ENCODE measurements around the gene H2BW2.
"Not testable (repeated sequence)": the region's sequence is repeated elsewhere in the genome, so short reads cannot be mapped to it uniquely, and the experiment has no call there.

H2BW2 gene

GRCh38 chrX:104062636-104063035 is 22.9 kb downstream of the H2BW2 start:
- H3K4me1 ChIP-seq (ENCODE audit: control insufficient read depth, insufficient read depth, low read length); H3K27ac ChIP-seq (ENCODE audit: low read depth, low read length); H3K9ac ChIP-seq (ENCODE audit: low read depth, low read length); H3K36me3 ChIP-seq (ENCODE audit: control insufficient read depth, insufficient read depth, low read length); H3K27me3 ChIP-seq (ENCODE audit: control insufficient read depth, insufficient read depth, low read length); H3K9me3 ChIP-seq (ENCODE audit: control insufficient read depth, insufficient read depth, low read length); H3K4me3 ChIP-seq (ENCODE audit: low read depth, low read length): not testable (repeated sequence)

GRCh38 chrX:104075778-104076445 is 36.2 kb downstream of the H2BW2 start, which contains the start of gene TMSB15C:
TSS of gene TMSB15C (minus strand) at chrX:104076236.
- H3K27me3 ChIP-seq (ENCODE audit: control insufficient read depth, insufficient read depth, low read length); H3K4me1 ChIP-seq (ENCODE audit: control insufficient read depth, insufficient read depth, low read length); H3K27ac ChIP-seq (ENCODE audit: low read depth, low read length); H3K36me3 ChIP-seq (ENCODE audit: control insufficient read depth, insufficient read depth, low read length); H3K9me3 ChIP-seq (ENCODE audit: control insufficient read depth, insufficient read depth, low read length); H3K9ac ChIP-seq (ENCODE audit: low read depth, low read length); H3K4me3 ChIP-seq (ENCODE audit: low read depth, low read length): not testable (repeated sequence)

GRCh38 chrX:104077854-104078253 is 38.1 kb downstream of the H2BW2 start:
- H3K9me3 ChIP-seq (ENCODE audit: control insufficient read depth, insufficient read depth, low read length); H3K9ac ChIP-seq (ENCODE audit: low read depth, low read length); H3K4me3 ChIP-seq (ENCODE audit: low read depth, low read length); H3K4me1 ChIP-seq (ENCODE audit: control insufficient read depth, insufficient read depth, low read length); H3K36me3 ChIP-seq (ENCODE audit: control insufficient read depth, insufficient read depth, low read length); H3K27ac ChIP-seq (ENCODE audit: low read depth, low read length); H3K27me3 ChIP-seq (ENCODE audit: control insufficient read depth, insufficient read depth, low read length): not testable (repeated sequence)

GRCh38 chrX:104084063-104084462 is 44.3 kb downstream of the H2BW2 start:
- H3K27ac ChIP-seq (ENCODE audit: low read depth, low read length) = no peak overlapping the region
- no peak overlapping the region for H3K9ac ChIP-seq (ENCODE audit: low read depth, low read length)
- H3K9me3 ChIP-seq (ENCODE audit: control insufficient read depth, insufficient read depth, low read length) = no peaks in the 10 kb centered on the region
- H3K27me3 ChIP-seq (ENCODE audit: control insufficient read depth, insufficient read depth, low read length) = peaks cover 14% of the 10 kb centered on the region
- H3K4me3 ChIP-seq (ENCODE audit: low read depth, low read length) = no peak overlapping the region
- H3K4me1 ChIP-seq (ENCODE audit: control insufficient read depth, insufficient read depth, low read length) = no peaks in the 10 kb centered on the region
- no peaks in the 10 kb centered on the region for H3K36me3 ChIP-seq (ENCODE audit: control insufficient read depth, insufficient read depth, low read length)

- Histone ChIP-seq H3K27ac (ENCODE audit: low read depth, low read length) (no peak overlapping the region), H3K4me1 (ENCODE audit: control insufficient read depth, insufficient read depth, low read length) (no peaks in the 10 kb centered on the region), H3K9me3 (ENCODE audit: control insufficient read depth, insufficient read depth, low read length) (no peaks in the 10 kb centered on the region), H3K36me3 (ENCODE audit: control insufficient read depth, insufficient read depth, low read length) (no peaks in the 10 kb centered on the region), H3K27me3 (ENCODE audit: control insufficient read depth, insufficient read depth, low read length) (peaks cover 16% of the 10 kb centered on the region), H3K4me3 (ENCODE audit: low read depth, low read length) (no peak overlapping the region), H3K9ac (ENCODE audit: low read depth, low read length) (no peak overlapping the region)
Observed at GRCh38 chrX:104084534-104085277, 45.0 kb downstream of the H2BW2 start.

- Histone ChIP-seq H3K4me1 (ENCODE audit: control insufficient read depth, insufficient read depth, low read length) (no peaks in the 10 kb centered on the region), H3K27ac (ENCODE audit: low read depth, low read length) (no peak overlapping the region), H3K9ac (ENCODE audit: low read depth, low read length) (no peak overlapping the region), H3K27me3 (ENCODE audit: control insufficient read depth, insufficient read depth, low read length) (peaks cover 24% of the 10 kb centered on the region), H3K4me3 (ENCODE audit: low read depth, low read length) (no peak overlapping the region), H3K9me3 (ENCODE audit: control insufficient read depth, insufficient read depth, low read length) (no peaks in the 10 kb centered on the region), H3K36me3 (ENCODE audit: control insufficient read depth, insufficient read depth, low read length) (no peaks in the 10 kb centered on the region)
Observed at GRCh38 chrX:104085477-104085876, 45.7 kb downstream of the H2BW2 start.

- Histone ChIP-seq H3K9ac (ENCODE audit: low read depth, low read length) (no peak overlapping the region), H3K9me3 (ENCODE audit: control insufficient read depth, insufficient read depth, low read length) (no peaks in the 10 kb centered on the region), H3K4me1 (ENCODE audit: control insufficient read depth, insufficient read depth, low read length) (no peaks in the 10 kb centered on the region), H3K27ac (ENCODE audit: low read depth, low read length) (no peak overlapping the region), H3K4me3 (ENCODE audit: low read depth, low read length) (no peak overlapping the region), H3K27me3 (ENCODE audit: control insufficient read depth, insufficient read depth, low read length) (peaks cover 25% of the 10 kb centered on the region), H3K36me3 (ENCODE audit: control insufficient read depth, insufficient read depth, low read length) (no peaks in the 10 kb centered on the region)
Observed at GRCh38 chrX:104085919-104086318, 46.2 kb downstream of the H2BW2 start.
